GM18517 (cell line): ENCODE data around the gene SLTM.
"Not testable (repeated sequence)": the region's sequence is repeated elsewhere in the genome, so short reads cannot be mapped to it uniquely, and the experiment has no call there.

ENCODE experiments used
- ATAC-seq: cut with Tn5 transposase; IDR thresholded peaks from one replicate; pipeline ENCODE4 v1.9.1; 2021; ENCODE audit warnings: mild to moderate bottlenecking, moderate library complexity; ENCODE audit not compliant: unreplicated experiment

The SLTM gene

DNA sequence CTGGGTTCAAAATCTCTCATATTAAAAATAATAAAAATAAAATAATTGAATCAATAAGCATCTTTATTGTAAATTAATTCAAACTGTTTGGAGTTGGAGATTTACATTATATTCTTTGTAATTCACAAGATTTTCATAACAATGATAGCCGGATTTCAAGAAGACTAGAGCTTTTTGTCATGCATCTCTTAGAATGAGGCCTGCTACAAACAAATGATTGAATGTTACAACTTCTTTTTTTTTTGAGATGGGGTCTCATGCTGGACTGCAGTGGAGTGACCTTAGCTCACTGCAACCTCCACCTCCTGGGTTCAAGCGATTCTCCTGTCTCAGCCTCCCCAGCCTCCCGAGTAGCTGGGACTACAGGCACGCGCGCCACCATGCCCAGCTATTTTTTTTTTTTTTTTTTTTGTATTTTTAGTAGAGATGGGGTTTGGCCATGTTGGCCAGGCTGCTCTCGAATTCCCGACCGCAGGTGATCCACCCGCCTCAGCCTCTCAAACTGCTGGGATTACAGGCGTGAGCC is 3.5 kb downstream of the SLTM start:
- ATAC-seq = no peak

DNA sequence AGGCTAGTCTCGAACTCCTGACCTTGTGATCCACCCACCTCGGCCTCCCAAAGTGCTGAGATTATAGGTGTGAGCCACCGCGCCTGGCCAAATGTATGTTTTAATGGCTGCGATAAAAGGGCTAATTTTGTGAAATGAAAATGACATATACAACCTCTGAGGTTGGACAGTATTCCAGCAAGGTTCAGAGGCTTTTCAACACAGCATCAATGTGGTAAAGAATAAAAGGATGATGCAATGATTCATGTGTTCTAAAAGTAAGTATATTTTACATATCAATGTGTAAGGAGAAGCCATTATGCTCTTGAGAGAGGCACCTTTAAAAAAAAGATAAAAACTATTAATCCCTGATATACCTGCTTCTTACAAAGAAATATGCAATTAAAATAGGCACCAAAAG is 6.7 kb downstream of the SLTM start:
- no peak for ATAC-seq

DNA sequence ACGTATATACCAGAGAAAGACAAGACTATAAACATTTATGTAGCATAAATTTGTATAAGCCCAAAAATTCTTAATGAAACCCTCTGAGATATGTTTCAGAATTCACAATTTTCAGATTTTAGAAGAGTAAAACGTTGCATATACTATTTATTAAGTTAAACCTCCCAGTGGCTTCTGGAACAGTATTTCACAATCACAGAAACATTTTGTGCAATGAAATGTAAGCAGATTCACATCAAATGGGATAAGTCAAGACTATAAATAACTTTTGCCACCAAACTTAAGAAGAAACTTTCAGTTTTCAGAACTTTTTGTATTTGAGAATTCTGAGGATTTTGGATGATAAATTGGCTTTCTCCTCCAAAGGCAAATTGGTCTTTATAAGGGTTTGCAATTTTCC is 9.2 kb downstream of the SLTM start:
- ATAC-seq = no peak

DNA sequence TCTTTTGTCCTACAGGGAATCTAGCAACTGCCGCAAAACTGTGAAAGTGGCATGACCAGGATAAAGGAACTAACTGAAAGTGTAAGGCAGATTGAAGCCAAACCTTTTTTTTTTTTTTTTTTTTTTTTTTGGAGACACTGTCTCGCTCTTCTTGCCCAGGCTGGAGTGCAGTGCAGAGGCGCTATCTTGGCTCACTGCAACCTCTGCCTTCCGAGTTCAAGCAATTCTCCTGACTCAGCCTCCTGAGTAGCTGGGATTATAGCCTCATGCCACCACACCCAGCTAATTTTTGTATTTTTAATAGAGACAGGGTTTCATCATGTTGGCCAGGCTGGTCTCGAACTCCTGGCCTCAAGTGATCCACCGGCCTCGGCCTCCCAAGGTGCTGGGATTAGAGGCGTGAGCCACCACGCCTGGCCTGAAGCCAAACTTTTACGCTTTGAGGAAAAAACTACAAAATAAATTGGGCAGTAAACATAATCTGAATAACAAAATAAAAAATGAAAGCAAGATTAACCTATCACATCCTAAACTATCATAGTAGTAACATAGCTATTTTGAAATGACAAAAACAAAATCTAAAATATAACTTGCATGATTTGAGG is 9.7 kb downstream of the SLTM start:
- no peak for ATAC-seq

DNA sequence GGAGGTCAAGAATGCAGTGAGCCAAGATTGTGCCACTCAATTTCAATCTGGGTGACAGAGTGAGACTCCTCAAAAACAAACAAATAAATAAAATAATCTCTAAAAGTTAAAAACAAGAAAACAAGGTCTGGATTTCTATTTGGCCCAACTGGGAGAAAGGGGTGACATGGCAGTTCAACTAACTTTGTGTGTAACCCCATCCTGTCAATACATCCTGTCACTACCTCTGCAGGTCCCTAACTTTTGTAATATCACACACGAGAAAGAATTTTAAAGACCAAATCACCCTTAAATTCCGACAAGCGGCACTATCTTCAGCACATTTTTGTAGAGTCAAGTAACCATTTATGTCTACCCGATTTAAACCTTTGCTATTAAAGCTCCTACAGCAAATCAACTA is 10.2 kb downstream of the SLTM start:
- ATAC-seq = no peak

DNA sequence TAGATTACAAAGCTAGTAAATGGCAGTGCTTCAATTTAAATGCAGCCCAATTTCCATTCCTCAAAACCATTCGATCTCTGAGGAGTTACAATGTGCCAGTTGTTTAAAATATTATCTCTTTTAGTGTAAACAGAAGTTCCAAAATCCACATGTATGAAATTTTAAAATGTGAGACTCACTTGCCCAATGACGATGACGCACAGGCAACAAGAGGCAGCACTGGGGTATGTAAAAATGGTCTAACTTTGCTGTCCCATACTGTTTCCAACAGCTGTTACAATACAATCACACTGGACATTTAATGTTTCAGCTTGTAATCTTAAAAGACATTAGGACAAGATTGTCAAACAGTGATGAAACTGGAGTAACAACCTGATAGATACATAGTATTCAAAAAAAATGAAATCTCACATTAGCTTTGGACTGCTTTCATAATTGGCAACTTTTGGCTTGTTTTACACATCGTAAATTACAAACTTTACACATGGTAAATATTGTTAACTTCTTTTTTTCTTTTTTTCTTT is 12.2 kb downstream of the SLTM start:
- no peak for ATAC-seq

DNA sequence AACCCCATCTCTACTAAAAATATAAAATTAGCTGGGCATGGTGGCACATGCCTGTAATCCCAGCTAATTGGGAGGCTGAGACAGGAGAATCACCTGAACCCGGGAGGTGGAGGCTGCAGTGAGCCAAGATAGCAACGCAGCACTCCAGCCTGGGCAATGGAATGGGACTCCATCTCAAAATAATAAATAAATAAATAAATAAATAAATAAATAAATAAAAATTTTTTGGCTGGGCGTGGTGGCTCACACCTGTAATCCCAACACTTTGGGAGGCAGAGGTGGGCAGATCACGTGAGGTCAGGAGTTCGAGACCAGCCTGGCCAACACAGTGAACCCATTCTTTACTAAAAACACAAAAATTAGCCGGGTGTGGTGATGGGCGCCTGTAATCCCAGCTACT is 13.0 kb downstream of the SLTM start:
- not testable (repeated sequence) for ATAC-seq

DNA sequence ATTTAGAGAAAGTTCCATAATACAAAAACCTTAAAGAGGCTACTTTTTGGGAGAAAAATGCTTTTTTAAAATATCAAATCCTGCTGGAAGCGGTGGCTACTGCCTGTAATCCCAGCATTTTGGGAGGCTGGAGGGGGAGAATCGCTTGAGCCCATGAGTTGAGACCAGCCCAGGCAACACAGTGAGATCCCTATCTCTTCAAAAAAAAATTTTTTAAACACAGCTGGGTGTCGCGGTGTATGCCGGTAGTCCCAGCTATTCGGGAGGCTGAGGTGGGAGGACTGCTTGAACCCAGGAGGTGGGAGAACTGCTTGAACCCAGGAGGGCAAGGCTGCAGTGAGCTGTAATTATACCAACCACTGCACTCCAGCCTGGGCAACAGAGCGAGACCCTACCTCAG is 14.2 kb downstream of the SLTM start:
- ATAC-seq = no peak

DNA sequence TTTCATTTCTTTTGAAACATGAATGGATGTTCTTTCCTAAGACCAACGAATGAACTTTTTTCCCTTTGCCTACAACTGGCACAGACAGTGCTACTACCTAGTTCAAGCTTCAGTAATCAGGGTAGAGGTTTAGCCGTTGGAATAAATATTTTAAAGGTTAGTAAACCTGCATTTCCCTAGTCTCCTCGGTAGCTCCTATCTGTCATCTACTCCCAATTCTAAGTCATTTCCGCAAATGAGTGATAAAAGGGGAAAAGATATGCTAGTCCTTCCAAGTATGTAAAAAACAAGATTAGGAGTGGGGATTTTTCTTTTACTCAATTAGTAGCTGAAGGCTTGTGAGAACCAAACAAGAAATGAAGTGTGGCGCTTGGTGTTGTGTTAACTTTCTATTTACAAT is 15.2 kb downstream of the SLTM start:
- ATAC-seq = no peak

DNA sequence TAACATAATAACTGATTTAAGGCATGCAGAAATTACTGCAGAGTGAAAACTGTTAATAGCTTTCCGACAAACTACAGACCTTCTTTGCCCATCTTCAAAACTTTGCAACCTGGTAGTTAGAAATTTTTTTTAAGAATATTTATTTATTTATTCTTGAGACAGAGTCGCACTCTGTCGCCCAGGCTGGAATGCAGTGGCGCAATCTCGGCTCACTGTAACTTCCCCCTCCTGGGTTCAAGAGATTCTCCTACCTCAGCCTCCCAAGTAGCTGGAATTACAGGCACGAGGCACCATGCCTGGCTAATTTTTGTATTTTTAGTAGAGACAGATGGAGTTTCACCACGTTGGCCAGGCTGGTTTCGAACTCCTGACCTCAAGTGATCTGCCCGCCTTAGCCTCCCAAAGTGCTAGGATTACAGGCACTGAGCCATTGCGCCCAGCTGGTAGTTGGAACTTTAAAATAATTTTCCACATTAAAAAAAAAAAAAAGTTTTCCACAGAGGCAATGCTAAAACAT is 15.8 kb downstream of the SLTM start:
- ATAC-seq = not testable (repeated sequence)

DNA sequence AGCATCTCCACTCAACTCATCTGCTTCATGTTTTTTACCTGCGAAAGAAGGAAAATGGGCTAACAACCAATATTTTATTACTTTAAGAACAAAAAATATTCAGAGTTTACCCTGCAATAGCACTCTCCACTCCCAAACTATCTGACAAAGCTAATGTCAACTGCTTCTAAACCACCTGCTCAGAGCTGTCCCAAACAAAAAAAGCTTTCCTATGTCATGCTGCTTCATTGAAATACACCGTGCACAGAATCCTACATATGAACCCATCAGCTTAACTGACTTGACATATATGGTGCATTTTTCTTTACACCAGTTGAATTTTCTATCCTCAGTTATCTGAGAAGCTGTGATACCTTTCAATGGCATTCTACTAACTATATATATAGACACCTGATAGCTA is 16.5 kb downstream of the SLTM start:
- ATAC-seq = no peak

DNA sequence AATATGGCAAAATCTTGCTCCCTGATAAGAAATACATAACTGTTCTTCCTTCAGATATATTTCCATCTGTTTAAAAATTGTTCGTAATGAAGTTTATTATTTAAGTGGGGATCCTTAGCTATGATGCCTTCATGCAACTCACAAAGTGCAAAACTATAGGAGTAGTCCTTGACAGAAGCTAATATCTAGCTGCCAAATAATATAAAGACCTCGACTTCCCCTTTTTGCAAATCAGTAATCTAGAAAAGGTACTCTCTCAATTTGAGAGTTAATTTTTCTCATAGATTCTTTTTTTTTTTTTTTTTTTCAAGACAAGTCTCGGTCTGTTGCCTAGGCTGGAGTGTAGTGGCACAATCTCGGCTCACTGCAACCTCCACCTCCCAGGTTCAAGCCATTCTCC is 23.0 kb downstream of the SLTM start:
- no peak for ATAC-seq

DNA sequence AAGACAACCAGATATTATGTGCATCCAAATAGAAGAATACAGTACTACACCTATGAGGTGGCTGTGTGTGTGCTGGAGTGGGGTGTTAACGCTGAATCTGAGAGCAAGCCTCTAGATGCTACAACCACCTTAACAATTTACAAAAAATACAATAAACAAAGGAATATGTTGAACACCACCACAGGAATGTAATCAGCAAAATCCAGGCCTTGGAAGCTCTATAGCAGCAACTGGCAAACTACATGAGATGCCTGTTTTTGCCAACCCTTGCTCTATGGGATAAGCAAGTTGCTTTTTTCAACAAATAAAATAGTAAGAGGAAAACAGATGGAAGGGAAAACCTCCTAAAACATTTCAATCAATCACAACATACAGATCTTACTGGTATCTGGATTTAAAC is 23.9 kb downstream of the SLTM start:
- no peak for ATAC-seq

DNA sequence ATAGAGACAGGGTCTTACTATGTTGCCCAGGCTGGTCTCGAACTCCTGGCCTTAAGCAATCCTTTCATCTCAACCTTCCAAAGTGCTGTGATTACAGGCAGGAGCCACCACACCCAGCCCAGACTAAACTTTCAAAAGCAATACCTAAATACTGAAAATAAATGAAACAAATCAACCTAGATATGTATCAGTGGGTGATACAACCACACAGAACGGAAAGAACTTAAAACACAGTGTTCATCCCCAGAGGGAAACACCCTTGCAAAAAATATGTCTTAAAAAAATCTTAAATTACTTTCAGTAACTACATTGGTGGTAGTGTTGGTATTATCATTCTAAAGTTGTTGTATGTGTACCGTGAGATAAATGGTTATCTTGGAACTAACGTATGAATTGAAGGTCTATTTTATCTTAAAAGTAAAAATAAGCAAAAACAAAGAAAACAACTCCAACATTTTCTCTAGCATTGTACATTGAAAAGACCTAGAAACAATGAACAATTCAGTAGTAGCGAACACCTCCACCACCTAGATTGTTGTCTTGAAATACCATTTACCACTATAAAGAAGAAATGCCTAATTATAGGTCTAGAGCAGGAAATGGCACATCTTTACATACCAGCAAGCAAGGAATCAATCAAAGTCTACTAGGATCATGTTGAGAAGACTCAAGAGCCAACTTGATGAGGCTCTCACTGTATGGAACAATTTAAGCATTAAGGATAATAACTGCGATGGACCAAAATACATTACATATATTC is 24.7 kb downstream of the SLTM start:
- ATAC-seq = no peak

DNA sequence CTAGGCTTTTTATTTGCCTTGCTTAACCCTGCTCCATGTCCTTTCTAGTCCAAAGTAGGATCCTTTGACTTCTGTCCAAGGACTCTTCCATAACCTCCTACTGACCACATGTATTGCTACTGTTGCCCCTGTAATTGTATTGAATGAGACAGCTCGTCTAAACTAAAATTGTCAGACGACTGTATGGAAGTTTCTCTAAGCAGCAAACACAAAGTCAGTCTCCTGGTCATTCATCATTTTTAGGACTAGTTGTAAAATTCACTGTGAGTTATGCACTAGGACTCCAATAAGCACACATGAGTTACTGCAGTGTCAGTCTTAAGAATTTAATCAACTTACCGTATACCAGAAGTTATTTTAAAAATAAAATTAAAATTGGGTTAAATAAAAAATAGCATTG is 32.8 kb downstream of the SLTM start:
- ATAC-seq = no peak

DNA sequence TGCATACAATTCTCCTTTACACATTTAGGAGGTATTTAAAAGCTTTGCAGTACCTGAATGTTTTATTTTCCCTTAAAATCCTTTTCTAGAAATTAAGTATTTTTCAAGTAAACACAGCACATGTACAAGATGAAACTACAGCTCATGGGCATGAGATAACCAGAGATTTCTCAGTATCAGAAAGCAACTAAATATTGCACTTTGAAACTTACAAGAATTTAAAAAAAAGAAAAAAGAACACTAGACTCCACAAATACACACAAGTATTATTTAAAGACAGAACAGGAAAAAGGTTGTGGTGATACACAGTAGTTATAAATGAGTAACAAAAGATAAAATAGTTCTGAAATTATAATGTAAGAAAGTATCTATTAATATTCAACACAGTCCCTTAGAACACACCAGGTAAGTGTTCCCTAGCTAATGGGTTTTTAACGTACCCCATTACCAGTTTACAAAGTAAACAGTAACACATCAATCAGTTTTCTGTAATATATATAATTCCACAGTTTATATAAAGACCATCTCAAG is 35.3 kb downstream of the SLTM start:
- ATAC-seq = no peak

DNA sequence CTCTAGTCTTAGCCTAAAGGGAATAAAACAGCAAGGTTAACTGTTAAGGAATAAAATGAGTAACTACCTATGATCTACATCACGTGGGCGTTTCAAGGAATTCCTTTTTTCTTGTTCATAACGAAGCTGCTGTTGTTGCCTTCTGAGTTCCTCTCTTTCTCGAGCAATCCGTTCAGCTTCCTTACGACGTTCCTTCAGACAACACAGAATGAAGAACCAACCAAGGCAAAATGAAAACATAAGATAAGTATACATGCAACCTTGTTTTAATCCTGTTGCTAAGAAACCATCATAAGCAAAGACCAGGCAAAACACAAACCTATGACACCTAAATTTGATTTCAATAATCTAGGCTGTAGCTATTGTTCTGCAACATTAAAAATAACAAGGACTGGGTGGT is 44.1 kb downstream of the SLTM start:
- no peak for ATAC-seq

DNA sequence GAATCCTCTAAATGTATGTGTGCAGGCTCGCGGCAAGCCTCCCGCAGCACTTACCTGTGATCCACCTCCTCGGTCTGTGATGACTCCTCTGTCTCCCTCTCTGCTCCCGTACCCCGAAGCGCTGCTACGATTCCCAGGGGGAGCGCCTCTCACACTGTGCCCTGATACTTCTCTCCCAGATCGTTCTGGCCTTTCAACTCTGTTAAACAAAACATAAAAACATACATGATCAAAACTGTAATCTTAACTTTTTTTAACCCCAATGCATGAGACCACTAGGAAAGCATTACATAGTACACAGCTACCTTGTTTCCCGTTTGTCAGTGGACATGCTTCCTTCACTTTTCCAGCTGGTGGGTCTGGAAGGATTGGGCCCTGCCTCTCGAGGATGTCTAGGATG is 46.6 kb downstream of the SLTM start:
- no peak for ATAC-seq

DNA sequence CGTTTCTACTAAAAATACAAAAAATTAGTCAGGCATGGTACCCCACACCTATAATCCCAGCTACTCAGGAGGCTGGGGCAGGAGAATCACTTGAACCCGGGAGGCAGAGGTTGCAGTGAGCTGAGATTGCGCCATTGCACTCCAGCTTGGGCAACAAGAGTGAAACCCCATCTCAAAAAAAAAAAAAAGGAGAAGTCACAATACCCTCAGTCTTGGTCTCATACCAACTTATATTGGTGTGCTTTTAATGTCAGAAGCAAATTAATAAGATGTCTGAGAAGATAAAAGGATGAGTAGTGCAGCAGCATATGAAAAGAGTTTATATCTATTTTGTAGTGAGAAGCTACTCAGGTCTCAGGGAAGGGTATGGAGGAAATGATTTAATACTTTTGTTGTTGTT is 49.6 kb downstream of the SLTM start:
- ATAC-seq = not testable (repeated sequence)

DNA sequence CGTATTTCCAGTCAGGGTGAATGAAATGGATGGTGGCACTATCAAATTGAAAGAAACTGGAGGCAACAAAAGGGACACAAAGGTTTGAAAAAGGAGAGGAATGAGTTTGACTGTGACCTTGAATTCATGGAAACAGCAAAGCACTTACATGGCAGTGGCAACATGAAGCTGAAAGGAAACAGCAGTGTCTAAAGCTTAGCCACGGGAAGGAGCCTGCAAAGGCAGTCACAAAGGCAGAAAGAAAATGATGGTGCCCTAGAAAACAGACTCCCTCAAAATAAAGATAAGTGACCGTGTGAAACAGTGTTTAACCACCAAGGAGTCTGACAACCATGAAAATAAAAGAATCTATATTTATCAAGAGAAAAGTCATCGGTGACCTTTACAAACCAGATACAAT is 51.2 kb downstream of the SLTM start:
- ATAC-seq = no peak

DNA sequence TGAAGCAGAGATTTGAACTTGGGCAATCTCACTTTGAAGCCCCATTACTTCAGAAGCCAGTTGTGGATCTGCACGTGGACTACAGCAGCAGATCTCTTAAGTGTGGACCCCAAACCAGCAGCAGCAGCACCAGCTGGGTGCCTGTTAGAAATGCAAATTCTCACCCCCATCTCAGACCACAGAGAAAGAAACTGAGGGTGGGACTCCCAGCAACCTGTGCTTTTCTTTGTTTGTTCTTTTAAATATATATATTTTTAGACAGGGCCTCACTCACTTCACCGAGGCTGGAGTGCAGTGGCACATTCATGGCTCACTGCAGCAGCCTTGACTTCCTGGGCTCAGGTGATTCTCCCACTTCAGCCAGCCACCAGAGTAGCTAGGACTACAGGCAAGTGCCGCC is 53.2 kb downstream of the SLTM start:
- peak; percentile 51 for ATAC-seq
